Choroid plexus epithelial cell (primary cell): ENCODE measurements around the gene EVI2B.
A peak's percentile ranks its signal among the peaks of the same experiment; 100 is the strongest.
"Not testable (repeated sequence)": the region's sequence is repeated elsewhere in the genome, so short reads cannot be mapped to it uniquely, and the experiment has no call there.

Experiments
- DNase-seq: peaks from one replicate; pipeline ENCODE4 v3.0.0-alpha.2; 2010; ENCODE audit warnings: low read depth
- H3K4me3 ChIP-seq: 2 replicates; pipeline ENCODE4 v1.5.1; 2011; ENCODE audit warnings: low read depth, mild to moderate bottlenecking, control low read depth, low read length, moderate library complexity
- TF ChIP-seq, protein P1 (sequence below): conservative IDR thresholded peaks from 2 replicates; pipeline ENCODE4 v1.5.1; 2011; ENCODE audit warnings: low read depth, mild to moderate bottlenecking, control low read depth, inconsistent platforms, low read length, moderate library complexity

EVI2B gene

DNA sequence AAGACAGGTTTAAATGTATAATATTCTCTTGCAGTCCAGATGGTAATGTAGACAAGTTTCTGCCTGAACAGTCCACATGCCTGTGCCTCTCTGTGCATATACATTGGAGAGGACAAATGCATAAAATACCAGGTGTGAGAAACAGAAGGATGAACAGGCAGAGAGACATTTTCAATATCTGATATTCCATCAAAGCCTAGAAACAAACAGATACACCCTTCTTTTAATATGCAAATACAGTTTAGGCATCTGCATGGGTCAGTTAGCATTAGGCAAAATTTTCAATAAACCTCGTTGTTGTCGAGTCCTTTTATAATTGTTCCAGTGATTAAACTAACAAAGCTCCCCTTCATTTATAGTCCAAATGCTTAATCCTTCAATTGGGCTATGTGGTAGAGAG lies 17.7 kb downstream of the EVI2B start:
- TF ChIP-seq, protein P1, sequence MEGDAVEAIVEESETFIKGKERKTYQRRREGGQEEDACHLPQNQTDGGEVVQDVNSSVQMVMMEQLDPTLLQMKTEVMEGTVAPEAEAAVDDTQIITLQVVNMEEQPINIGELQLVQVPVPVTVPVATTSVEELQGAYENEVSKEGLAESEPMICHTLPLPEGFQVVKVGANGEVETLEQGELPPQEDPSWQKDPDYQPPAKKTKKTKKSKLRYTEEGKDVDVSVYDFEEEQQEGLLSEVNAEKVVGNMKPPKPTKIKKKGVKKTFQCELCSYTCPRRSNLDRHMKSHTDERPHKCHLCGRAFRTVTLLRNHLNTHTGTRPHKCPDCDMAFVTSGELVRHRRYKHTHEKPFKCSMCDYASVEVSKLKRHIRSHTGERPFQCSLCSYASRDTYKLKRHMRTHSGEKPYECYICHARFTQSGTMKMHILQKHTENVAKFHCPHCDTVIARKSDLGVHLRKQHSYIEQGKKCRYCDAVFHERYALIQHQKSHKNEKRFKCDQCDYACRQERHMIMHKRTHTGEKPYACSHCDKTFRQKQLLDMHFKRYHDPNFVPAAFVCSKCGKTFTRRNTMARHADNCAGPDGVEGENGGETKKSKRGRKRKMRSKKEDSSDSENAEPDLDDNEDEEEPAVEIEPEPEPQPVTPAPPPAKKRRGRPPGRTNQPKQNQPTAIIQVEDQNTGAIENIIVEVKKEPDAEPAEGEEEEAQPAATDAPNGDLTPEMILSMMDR = no peak
- no peak overlapping the region for H3K4me3 ChIP-seq
- DNase-seq = no peak

DNA sequence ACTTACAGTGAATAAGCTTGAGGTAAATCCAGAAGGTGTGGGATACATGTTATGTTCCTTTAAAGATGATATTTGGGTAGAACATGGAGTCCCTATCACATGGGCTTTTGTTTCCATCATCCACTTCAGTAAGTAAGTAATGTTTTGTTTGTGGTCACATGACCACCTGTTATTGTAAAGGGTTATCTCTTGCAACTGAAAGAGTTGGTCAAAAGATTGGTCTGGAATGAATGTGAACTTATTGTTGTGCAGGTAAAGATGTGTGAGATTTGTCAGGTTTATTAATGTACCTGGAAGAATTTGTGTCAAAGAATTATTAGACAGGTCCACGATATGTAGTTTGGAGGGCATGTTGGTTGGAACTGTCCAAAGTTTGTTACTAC lies 18.4 kb downstream of the EVI2B start:
- DNase-seq = no peak
- no peak overlapping the region for H3K4me3 ChIP-seq
- TF ChIP-seq, protein P1 = no peak

DNA sequence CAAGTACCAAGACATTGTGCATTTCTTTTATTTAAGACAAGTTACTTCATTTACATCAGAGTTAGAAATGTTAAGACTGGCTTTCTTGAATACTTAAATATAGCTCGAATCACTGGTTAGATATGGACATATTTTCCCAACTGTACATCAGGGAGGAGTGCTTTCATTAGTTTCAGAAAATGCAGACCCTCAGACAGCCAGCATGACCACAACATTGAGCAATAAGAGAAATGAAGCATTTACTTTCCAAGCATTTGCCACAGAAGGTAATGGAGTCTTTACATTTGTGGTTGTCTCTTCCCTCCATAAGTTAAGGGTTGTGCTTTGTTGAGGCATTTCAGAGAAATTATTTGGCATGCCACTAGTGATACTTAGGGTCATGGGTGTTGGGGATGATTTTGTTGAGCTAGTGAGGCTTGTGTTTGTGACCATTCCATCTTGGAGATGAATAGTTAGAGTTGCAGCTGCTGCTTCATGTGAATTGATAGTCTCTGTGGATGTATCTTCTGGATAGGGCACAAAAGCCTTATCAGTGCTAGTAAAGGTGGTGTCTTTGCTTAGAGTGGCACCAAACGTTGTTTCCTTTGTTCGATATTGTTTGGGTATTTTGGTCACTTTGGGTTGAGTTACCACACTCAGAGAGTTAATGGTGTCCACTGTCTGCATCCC lies 18.9 kb downstream of the EVI2B start:
- peak; percentile 58 for DNase-seq
- no peak overlapping the region for H3K4me3 ChIP-seq
- TF ChIP-seq, protein P1 = no peak

DNA sequence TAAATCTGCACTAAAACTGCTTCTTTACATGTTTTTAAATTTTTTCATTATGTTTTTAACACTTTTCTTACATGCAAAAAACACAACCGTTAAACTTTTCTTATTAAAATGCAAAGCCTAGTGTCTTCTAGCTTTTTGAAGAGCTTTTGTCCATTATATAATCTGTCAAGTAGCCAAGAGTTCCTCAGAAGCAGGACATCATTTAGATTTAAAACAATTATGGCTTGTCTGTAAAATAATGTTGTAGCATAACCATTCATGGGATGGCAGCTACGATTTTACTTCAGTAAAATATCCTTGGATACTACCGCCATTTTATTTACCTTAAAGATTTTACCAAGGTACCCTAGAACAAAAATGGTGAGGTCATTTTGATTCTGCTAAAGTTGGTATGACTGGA lies 19.6 kb downstream of the EVI2B start:
- TF ChIP-seq, protein P1 = no peak
- no peak overlapping the region for H3K4me3 ChIP-seq
- no peak for DNase-seq

DNA sequence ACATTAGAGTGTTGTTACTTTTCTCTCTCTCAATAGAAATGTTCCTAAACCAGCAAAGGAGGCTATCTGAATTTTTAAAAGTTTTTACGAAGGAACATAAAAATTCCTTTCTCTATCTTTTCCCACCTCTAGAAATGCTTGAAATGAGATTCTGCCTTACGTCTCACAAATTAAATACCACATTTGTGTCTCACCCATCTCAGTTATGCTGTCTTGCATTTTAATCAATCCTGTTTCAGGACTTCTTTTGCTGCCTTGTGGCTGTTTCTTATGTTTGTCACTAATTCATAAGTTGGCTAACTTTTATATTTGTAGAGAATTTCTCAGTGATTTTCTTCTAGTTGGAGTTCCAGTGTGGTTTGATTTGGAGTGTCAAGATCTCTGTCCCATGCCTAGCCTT lies 20.3 kb downstream of the EVI2B start:
- H3K4me3 ChIP-seq = no peak overlapping the region
- TF ChIP-seq, protein P1 = no peak
- no peak for DNase-seq

DNA sequence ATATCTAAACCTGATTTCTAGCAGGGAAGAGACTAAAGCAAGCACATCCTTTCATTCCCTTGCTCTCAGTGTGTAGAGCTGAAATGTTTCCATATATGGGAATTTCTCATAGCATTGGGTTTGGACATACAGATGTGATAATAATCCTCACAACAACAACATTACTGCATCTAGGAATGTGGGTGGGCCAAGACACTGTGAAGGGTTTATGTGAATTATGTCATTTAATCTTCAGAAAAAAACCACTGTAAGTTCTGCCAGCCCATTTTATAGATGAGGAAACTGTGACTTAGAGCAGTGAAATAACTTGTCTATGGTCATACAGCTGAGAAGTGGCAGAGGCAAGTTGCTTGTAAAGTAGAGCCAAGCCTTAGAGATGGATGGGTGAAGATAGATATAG lies 22.0 kb downstream of the EVI2B start:
- no peak overlapping the region for H3K4me3 ChIP-seq
- DNase-seq = peak; percentile 53
- TF ChIP-seq, protein P1 = no peak

DNA sequence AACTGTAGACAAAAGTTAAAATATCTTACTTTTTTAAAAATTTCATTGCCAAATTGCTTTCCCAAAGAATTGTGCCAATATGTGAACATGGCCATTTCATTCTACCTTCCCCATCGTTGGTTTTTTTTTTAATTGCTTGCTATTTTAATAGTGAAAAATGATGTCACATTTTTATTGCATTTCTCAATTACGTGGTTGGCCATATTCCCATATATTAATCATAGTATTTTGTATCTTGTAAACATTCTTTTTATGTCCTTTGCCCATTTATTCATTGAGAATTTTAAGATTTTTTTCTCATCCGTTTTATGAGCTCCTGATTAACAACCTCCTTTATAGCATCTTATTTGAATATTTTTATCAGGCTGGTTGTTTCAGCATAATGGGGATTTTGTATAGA lies 24.1 kb downstream of the EVI2B start:
- no peak for DNase-seq
- TF ChIP-seq, protein P1 = no peak
- H3K4me3 ChIP-seq = no peak overlapping the region

DNA sequence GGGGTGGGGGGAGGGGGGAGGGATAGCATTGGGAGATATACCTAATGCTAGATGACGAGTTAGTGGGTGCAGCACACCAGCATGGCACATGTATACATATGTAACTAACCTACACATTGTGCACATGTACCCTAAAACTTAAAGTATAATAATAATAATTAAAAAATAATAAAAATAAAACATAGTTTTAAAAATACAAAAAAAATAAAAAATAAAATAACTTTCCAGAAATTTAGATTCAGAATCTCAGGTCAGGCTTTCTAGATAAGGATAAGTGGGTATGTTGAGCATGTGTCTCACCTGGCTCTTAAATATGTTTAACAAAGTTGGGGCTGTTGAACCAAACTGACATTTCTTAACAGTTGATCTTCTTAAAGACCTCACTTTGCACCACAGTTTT lies 25.9 kb downstream of the EVI2B start:
- not testable (repeated sequence) for DNase-seq, H3K4me3 ChIP-seq
